Ectodermal cell (in vitro differentiated cells): ENCODE results near the gene PRTFDC1.
"Not testable (repeated sequence)": the region's sequence is repeated elsewhere in the genome, so short reads cannot be mapped to it uniquely, and the experiment has no call there.

Experiments used
- H3K27ac ChIP-seq: 2 replicates; pipeline ENCODE4 v1.7.0; 2013; ENCODE audit warnings: mild to moderate bottlenecking, low read depth, low read length; ENCODE audit not compliant: insufficient read depth, poor library complexity, severe bottlenecking
- H3K27me3 ChIP-seq: 2 replicates; pipeline ENCODE4 v1.7.0; 2013; ENCODE audit warnings: mild to moderate bottlenecking, low read length; ENCODE audit not compliant: insufficient read depth, control insufficient read depth, poor library complexity, severe bottlenecking
- H3K36me3 ChIP-seq: one replicate; pipeline ENCODE4 v1.7.0; 2013; ENCODE audit warnings: low read length; ENCODE audit not compliant: control insufficient read depth, insufficient read depth
- H3K4me1 ChIP-seq: one replicate; pipeline ENCODE4 v1.7.0; 2013; ENCODE audit warnings: low read length; ENCODE audit not compliant: control insufficient read depth, insufficient read depth
- H3K4me3 ChIP-seq: 2 replicates; pipeline ENCODE4 v1.7.0; 2013; ENCODE audit warnings: low read depth, low read length, control low read depth; ENCODE audit not compliant: insufficient read depth
- H3K9me3 ChIP-seq: 2 replicates; pipeline ENCODE4 v1.7.0; 2013; ENCODE audit warnings: mild to moderate bottlenecking, low read length, moderate library complexity; ENCODE audit not compliant: control insufficient read depth
- WGBS, 2 experiments: methylation state at CpG; one replicate each; pipeline ENCODE4 v1.1.7; 2013; ENCODE audit warnings: missing lambda C conversion rate in 2 of 2; 5-methylcytosine and 5-hydroxymethylcytosine counted together

PRTFDC1 gene

GRCh38 chr10:24920907-24921881 is 31.2 kb downstream of the PRTFDC1 start:
- no peaks in the 10 kb centered on the region for H3K27me3 ChIP-seq
- 79 to 80% methylated on average over 6 of the region's 7 CpGs for WGBS, 2 experiments
- no peak overlapping the region for H3K27ac ChIP-seq
- no peak overlapping the region for H3K4me3 ChIP-seq
- no peaks in the 10 kb centered on the region for H3K36me3 ChIP-seq
- H3K4me1 ChIP-seq, result no peaks in the 10 kb centered on the region
- no peaks in the 10 kb centered on the region for H3K9me3 ChIP-seq

GRCh38 chr10:24920192-24920591 is 32.2 kb downstream of the PRTFDC1 start:
- not testable (repeated sequence) for H3K27me3 ChIP-seq, H3K4me3 ChIP-seq, H3K4me1 ChIP-seq, H3K36me3 ChIP-seq, H3K27ac ChIP-seq, H3K9me3 ChIP-seq
- 98 to 100% methylated on average over 2 of the region's 2 CpGs for WGBS, 2 experiments

- not testable (repeated sequence) for H3K9me3 ChIP-seq, H3K36me3 ChIP-seq, H3K27ac ChIP-seq, H3K27me3 ChIP-seq, H3K4me1 ChIP-seq, H3K4me3 ChIP-seq
- 94 to 100% methylated on average over 1 of the region's 1 CpG for WGBS, 2 experiments
Measured at GRCh38 chr10:24919629-24920028, 32.8 kb downstream of the PRTFDC1 start.

- no peaks in the 10 kb centered on the region for H3K36me3 ChIP-seq
- no peaks in the 10 kb centered on the region for H3K9me3 ChIP-seq
- H3K27ac ChIP-seq, result no peak overlapping the region
- no peak overlapping the region for H3K4me3 ChIP-seq
- no peaks in the 10 kb centered on the region for H3K4me1 ChIP-seq
- no peaks in the 10 kb centered on the region for H3K27me3 ChIP-seq
Measured at GRCh38 chr10:24917979-24918378, 34.4 kb downstream of the PRTFDC1 start.

GRCh38 chr10:24917493-24917892 is 34.9 kb downstream of the PRTFDC1 start:
- H3K4me3 ChIP-seq, result no peak overlapping the region
- 90 to 93% methylated on average over 3 of the region's 3 CpGs for WGBS, 2 experiments
- no peak overlapping the region for H3K27ac ChIP-seq
- no peaks in the 10 kb centered on the region for H3K27me3 ChIP-seq
- H3K4me1 ChIP-seq, result no peaks in the 10 kb centered on the region
- no peaks in the 10 kb centered on the region for H3K9me3 ChIP-seq
- no peaks in the 10 kb centered on the region for H3K36me3 ChIP-seq

- H3K4me1 ChIP-seq, result no peaks in the 10 kb centered on the region
Measured at GRCh38 chr10:24916365-24916764, 36.0 kb downstream of the PRTFDC1 start.

GRCh38 chr10:24915304-24915703 is 37.1 kb downstream of the PRTFDC1 start:
- Histone ChIP-seq H3K27ac (no peak overlapping the region), H3K9me3 (no peaks in the 10 kb centered on the region), H3K4me3 (no peak overlapping the region), H3K36me3 (no peaks in the 10 kb centered on the region), H3K27me3 (no peaks in the 10 kb centered on the region), H3K4me1 (no peaks in the 10 kb centered on the region)

More at GRCh38 chr10:24916365-24916764, 36.0 kb downstream of the PRTFDC1 start:
- Histone ChIP-seq H3K36me3 (no peaks in the 10 kb centered on the region), H3K9me3 (no peaks in the 10 kb centered on the region), H3K27me3 (no peaks in the 10 kb centered on the region), H3K4me3 (no peak overlapping the region), H3K27ac (no peak overlapping the region)
- WGBS, 2 experiments, result 85 to 90% methylated on average over 2 of the region's 2 CpGs

GRCh38 chr10:24914148-24914547 is 38.3 kb downstream of the PRTFDC1 start:
- no peak overlapping the region for H3K4me3 ChIP-seq
- no peaks in the 10 kb centered on the region for H3K27me3 ChIP-seq
- no peaks in the 10 kb centered on the region for H3K36me3 ChIP-seq
- H3K9me3 ChIP-seq, result no peaks in the 10 kb centered on the region
- no peaks in the 10 kb centered on the region for H3K4me1 ChIP-seq
- no peak overlapping the region for H3K27ac ChIP-seq
- 91 to 96% methylated on average over 1 of the region's 1 CpG for WGBS, 2 experiments

- H3K4me3 ChIP-seq, result no peak overlapping the region
- H3K27ac ChIP-seq, result no peak overlapping the region
- H3K4me1 ChIP-seq, result no peaks in the 10 kb centered on the region
- 92 to 100% methylated on average over 1 to 2 of the region's 2 CpGs for WGBS, 2 experiments
- H3K36me3 ChIP-seq, result no peaks in the 10 kb centered on the region
- no peaks in the 10 kb centered on the region for H3K9me3 ChIP-seq
- H3K27me3 ChIP-seq, result no peaks in the 10 kb centered on the region
Measured at GRCh38 chr10:24912215-24912614, 40.2 kb downstream of the PRTFDC1 start.

GRCh38 chr10:24911029-24911428 is 41.4 kb downstream of the PRTFDC1 start:
- no peak overlapping the region for H3K4me3 ChIP-seq
- no peaks in the 10 kb centered on the region for H3K36me3 ChIP-seq
- no peaks in the 10 kb centered on the region for H3K27me3 ChIP-seq
- H3K4me1 ChIP-seq, result no peaks in the 10 kb centered on the region
- H3K27ac ChIP-seq, result no peak overlapping the region
- no peaks in the 10 kb centered on the region for H3K9me3 ChIP-seq
- WGBS, 2 experiments, result 95 to 97% methylated on average over 1 of the region's 2 CpGs
